ENCODE results near the gene KCNE4.

Gene KCNE4

DNA sequence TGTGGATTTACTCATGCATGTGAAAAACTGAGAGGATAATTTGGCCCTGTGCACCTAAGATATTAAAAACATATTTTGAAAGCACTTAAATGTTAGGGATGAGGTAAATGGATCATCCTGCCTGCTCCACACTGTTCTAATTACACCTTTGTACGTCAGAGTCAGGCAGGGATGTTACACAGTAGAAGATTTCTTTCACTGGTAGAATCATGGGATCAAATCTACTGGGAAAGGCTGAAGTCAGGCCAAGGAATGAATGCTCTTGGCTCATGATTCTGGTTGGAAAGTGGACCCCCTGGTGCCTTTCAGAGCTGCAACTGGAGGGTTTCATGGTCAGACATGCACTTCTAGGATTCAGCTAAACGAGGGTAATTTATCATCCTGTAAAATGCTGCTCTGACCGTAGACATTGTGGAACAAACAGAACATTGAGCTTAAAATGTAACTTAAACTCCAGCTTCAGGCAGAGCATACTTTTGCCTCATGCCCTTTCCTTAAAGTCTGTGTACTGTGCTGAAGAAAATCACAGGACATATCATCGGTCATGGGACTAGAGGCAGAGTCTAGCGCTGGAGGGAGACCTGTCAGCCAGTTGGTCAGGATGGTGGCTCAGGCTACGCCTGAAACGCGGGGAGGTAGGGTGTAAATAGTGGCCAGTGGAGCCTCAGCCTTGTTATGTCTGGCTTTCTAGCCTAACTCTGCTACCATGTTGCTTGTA, 4.9 kb downstream of the KCNE4 start:
- no peaks in the 10 kb centered on the region for H3K36me3 Mint-ChIP-seq (ENCODE audit: low read depth)
- no peaks in the 10 kb centered on the region for H3K9me3 Mint-ChIP-seq
- no peak overlapping the region for H3K27ac Mint-ChIP-seq

DNA sequence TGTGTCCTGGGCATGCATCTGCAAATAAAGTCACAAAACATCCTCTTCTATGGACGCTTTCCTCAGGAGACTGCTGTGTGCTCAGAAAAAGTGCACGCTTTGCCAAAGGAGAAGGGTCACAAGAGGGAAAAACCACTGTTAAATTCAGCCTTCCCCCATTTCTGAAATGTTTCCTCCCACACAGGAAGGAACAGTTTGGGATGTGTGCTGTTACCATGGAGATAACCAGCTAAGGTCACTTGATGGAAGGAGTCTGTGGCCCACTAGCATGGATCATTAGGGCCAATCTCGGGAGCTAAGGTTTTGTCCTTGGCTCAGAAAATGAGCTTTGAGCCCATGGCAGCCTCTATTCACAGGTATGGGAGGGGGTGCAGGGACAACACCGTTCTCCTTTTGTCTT, 5.6 kb downstream of the KCNE4 start:
- peaks cover 7% of the 10 kb centered on the region for H3K4me1 Mint-ChIP-seq (ENCODE audit: low read depth)
- no peaks in the 10 kb centered on the region for H3K9me3 Mint-ChIP-seq
- intact Hi-C loops (cut with micrococcal nuclease) = no loop called here
- H3K27me3 Mint-ChIP-seq = peaks cover 5% of the 10 kb centered on the region
- no peak overlapping the region for H3K4me3 Mint-ChIP-seq
- no peaks in the 10 kb centered on the region for H3K36me3 Mint-ChIP-seq (ENCODE audit: low read depth)
- no peak overlapping the region for H3K27ac Mint-ChIP-seq

More for the DNA sequence above, 4.9 kb downstream of the KCNE4 start:
- intact Hi-C loops (cut with micrococcal nuclease) = no loop called here
- peaks cover 7% of the 10 kb centered on the region for H3K4me1 Mint-ChIP-seq (ENCODE audit: low read depth)
- peaks cover 8% of the 10 kb centered on the region for H3K27me3 Mint-ChIP-seq
- no peak overlapping the region for H3K4me3 Mint-ChIP-seq

DNA sequence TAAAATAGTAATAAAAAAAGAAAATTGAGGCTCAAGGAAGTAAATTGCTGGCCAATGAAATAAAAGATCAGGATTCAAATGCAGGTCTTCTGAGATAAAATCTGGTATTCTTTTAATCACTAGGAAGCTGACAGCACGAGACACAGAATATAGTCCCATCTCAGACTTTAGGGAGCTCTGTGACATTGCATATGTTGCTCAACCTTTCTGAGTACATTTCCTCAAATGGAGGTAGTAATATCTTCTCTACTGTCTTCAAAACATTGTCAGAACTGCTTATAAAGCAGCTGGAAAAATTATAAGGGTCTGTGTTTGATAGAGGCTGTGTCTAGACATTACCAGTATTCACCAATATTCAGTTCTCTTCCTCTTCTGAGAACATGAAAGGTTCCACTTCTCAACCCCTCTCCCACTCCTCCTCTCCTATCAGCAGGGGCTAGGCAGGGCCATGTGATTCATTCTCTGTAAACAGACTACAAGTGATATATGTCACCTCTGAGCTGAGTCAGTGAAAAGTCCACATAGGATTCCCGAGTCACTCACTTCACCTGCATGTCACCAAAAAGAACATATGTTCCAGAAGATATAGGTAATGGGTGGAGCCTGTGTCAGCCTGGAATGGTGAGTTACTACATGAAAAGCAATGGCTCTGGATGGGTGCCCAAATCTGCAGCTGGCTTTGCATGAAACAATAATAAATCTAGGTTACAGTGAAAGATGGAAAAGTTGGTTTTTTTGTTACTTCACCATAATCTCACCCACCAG, 7.1 kb downstream of the KCNE4 start:
- Mint-ChIP-seq H3K27ac (no peak overlapping the region), H3K4me1 (ENCODE audit: low read depth) (peaks cover 5% of the 10 kb centered on the region), H3K27me3 (peaks cover 11% of the 10 kb centered on the region), H3K9me3 (no peaks in the 10 kb centered on the region), H3K4me3 (no peak overlapping the region), H3K36me3 (ENCODE audit: low read depth) (no peaks in the 10 kb centered on the region)
- intact Hi-C loops (cut with micrococcal nuclease) = no loop called here

DNA sequence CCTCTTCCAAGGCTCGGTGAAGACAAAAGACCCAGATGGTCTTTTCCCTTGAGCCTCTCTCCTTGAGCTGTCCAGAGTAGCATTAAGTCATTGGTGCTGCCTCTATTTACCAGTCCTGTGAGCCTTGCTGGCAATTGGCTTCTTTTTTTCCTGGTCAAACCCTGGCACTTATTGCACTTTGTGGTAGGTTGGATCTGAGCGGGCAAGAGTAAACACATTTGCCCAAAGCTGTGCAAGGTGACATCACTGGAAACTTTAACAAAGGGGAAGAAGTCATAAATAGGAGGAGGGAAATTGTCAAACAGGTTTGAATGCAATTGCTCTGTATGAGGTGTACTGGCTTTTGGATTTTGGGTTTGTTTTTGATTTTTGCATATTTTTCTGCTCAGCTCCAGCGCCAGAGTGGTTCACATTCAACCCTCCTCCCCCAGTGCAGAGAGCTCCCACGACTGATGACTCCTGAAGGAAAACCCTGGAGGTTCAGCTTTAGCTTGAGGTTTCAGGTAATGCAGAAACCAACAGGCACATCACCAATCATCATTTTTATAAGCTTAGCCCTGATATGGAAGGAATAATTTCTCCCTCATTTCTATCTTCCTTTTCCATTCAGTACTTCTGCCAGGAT, 8.3 kb downstream of the KCNE4 start:
- Mint-ChIP-seq H3K27ac (no peak overlapping the region), H3K9me3 (no peaks in the 10 kb centered on the region), H3K27me3 (peaks cover 14% of the 10 kb centered on the region), H3K4me1 (ENCODE audit: low read depth) (no peaks in the 10 kb centered on the region), H3K36me3 (ENCODE audit: low read depth) (no peaks in the 10 kb centered on the region), H3K4me3 (no peak overlapping the region)
- intact Hi-C loops (cut with micrococcal nuclease) = no loop called here

DNA sequence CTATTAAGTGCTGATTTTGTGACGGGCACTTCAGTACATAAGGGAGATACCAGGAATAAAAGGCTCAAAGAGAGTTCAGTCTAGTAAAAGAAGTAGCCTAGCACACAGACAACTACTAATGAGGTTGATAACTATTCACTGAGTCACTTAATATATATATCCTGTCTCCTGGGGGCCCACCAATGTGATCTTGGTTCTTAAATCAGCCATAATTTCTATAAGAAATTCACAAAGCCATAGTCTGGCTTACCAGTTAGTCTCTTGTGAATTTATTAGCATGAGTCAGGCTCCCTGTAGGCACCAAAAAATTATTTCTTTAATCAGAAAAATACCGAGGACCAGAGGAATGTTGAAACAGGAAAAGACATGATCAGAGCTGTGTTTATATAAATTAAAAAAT, 10.4 kb downstream of the KCNE4 start:
- H3K4me1 Mint-ChIP-seq (ENCODE audit: low read depth) = no peaks in the 10 kb centered on the region
- intact Hi-C loops (cut with micrococcal nuclease) = no loop called here
- H3K4me3 Mint-ChIP-seq = no peak overlapping the region
- peaks cover 14% of the 10 kb centered on the region for H3K27me3 Mint-ChIP-seq
- no peaks in the 10 kb centered on the region for H3K36me3 Mint-ChIP-seq (ENCODE audit: low read depth)
- no peaks in the 10 kb centered on the region for H3K9me3 Mint-ChIP-seq
- H3K27ac Mint-ChIP-seq = no peak overlapping the region

DNA sequence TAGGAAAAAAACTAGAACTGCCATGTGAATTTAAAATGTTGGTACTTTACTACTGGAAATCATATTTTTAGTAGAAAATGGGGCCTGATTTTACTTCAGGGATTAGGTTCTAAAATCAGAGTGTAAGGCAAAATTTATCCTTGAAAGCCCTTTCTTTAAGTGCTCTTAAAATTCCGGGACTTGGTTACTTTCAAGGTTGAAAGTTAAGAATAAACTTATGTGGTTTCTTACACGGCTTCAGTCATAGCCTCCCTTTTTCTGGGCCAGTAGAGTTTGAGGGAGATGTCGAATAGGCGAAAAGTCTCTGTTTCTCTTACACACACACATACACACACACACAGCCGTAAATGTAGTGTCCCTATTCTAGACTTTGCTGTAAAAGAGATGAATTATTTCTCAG, 13.1 kb downstream of the KCNE4 start:
- no peak overlapping the region for H3K27ac Mint-ChIP-seq
- intact Hi-C loops (cut with micrococcal nuclease) = no loop called here
- peaks cover 14% of the 10 kb centered on the region for H3K27me3 Mint-ChIP-seq
- H3K9me3 Mint-ChIP-seq = no peaks in the 10 kb centered on the region
- H3K4me3 Mint-ChIP-seq = no peak overlapping the region
- no peaks in the 10 kb centered on the region for H3K4me1 Mint-ChIP-seq (ENCODE audit: low read depth)
- no peaks in the 10 kb centered on the region for H3K36me3 Mint-ChIP-seq (ENCODE audit: low read depth)

DNA sequence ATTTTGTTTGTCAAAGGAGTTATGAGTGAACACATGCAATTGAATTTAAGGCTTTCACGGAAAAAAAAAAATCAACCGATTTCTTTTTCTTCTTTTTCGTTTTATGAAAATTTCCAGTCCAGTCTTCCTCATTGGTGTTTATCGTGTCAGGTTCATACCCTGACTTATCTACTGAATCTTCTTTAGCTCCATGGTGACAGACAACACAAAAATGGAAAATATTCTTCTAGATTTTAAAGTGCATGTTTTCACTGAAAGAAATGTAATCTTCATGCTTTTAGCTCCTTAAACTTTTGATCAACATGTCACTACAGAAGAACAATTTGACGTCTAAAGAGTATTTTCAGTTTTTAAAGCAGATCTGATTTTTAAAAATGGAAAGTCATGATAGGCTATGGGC, 14.7 kb downstream of the KCNE4 start:
- H3K4me1 Mint-ChIP-seq (ENCODE audit: low read depth) = no peaks in the 10 kb centered on the region
- H3K27me3 Mint-ChIP-seq = peaks cover 12% of the 10 kb centered on the region
- H3K9me3 Mint-ChIP-seq = no peaks in the 10 kb centered on the region
- no peak overlapping the region for H3K4me3 Mint-ChIP-seq
- intact Hi-C loops (cut with micrococcal nuclease) = no loop called here
- H3K36me3 Mint-ChIP-seq (ENCODE audit: low read depth) = no peaks in the 10 kb centered on the region
- no peak overlapping the region for H3K27ac Mint-ChIP-seq

DNA sequence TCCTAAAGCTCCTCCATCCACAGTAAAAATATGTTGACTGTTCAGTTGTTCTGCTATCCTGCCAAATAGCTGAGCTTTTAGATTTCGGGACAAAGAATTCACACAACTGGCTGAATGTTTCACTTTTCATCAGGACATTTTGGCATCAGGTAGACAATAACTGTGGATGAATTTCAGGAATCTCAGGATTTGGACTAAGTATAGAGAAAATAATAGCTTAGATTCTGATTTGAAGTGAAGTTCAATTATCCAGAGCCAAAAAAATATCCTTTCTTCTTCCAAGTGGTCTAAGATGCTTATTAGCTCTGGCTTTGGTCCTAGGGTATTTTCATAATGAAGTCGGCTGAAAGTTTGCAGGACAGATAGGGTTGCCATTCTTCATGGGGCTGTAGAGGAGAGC, 16.1 kb downstream of the KCNE4 start:
- intact Hi-C loops (cut with micrococcal nuclease) = no loop called here
- H3K9me3 Mint-ChIP-seq = no peaks in the 10 kb centered on the region
- H3K4me3 Mint-ChIP-seq = no peak overlapping the region
- no peak overlapping the region for H3K27ac Mint-ChIP-seq
- H3K4me1 Mint-ChIP-seq (ENCODE audit: low read depth) = no peaks in the 10 kb centered on the region
- peaks cover 11% of the 10 kb centered on the region for H3K27me3 Mint-ChIP-seq
- no peaks in the 10 kb centered on the region for H3K36me3 Mint-ChIP-seq (ENCODE audit: low read depth)

DNA sequence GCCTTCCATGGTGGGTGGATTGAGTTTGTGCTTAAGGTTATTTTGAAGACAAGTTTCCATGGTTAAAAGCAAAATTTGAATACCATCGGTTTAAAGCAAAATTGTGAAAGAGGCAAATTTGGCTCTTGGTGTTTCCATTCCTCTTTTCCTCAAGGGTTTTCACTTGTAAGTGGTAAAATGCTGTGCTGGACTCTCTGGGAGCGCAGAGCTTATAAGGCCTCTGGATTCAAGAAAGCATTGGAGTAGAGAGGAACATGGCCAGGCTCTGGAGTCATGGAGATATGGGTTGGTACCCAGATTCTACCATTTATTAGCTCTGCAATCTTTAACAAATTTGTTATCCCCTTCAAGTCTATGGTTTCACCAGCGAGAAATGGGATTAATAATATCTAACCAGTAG, 17.5 kb downstream of the KCNE4 start:
- intact Hi-C loops (cut with micrococcal nuclease) = no loop called here
- Mint-ChIP-seq H3K9me3 (no peaks in the 10 kb centered on the region), H3K4me1 (ENCODE audit: low read depth) (no peaks in the 10 kb centered on the region), H3K27ac (no peak overlapping the region), H3K36me3 (ENCODE audit: low read depth) (no peaks in the 10 kb centered on the region), H3K4me3 (no peak overlapping the region), H3K27me3 (peaks cover 5% of the 10 kb centered on the region)

DNA sequence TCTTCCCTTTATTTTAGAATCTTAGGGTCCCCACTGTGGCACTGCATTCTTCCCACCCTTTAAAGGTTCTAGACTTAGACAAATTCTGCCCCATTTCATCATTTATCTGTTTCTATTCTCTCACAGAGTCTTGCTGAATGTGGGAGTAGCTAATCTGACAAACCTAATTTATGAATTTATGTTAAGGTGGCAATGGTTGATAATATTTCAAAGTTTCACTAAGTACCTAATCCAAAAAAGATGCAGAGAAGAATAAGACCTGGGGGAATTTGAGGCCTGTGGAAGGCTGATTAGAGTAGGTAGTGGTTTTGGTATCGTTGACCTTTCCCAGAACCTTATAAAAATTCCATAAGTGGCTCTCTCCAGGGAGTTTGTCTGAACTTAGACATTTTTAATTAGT, 18.0 kb downstream of the KCNE4 start:
- Mint-ChIP-seq H3K36me3 (ENCODE audit: low read depth) (no peaks in the 10 kb centered on the region), H3K4me3 (no peak overlapping the region), H3K27me3 (peaks cover 5% of the 10 kb centered on the region), H3K4me1 (ENCODE audit: low read depth) (no peaks in the 10 kb centered on the region), H3K9me3 (no peaks in the 10 kb centered on the region), H3K27ac (no peak overlapping the region)
- intact Hi-C loops (cut with micrococcal nuclease) = no loop called here

DNA sequence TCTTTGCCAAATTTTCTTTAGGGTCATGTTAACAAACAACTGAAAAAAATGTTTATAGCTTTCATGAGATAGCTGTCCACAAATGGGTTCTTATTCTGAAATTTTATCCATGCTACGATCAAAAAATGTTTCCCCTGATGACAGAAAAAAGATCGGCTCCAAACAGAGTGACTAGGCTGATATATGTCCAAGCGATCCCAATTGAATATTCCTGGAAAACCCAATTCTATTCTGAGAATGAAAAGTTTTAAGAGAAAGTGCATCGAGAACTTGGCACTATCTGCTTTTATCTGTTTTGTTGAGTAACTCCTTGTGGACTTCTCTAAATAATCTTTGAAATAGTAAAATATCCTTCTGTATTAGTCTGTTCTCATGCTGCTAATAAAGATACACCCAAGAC, 19.1 kb downstream of the KCNE4 start:
- Mint-ChIP-seq H3K4me3 (no peak overlapping the region), H3K27ac (no peak overlapping the region), H3K9me3 (no peaks in the 10 kb centered on the region), H3K36me3 (ENCODE audit: low read depth) (no peaks in the 10 kb centered on the region), H3K4me1 (ENCODE audit: low read depth) (no peaks in the 10 kb centered on the region), H3K27me3 (peaks cover 3% of the 10 kb centered on the region)
- intact Hi-C loops (cut with micrococcal nuclease) = no loop called here

DNA sequence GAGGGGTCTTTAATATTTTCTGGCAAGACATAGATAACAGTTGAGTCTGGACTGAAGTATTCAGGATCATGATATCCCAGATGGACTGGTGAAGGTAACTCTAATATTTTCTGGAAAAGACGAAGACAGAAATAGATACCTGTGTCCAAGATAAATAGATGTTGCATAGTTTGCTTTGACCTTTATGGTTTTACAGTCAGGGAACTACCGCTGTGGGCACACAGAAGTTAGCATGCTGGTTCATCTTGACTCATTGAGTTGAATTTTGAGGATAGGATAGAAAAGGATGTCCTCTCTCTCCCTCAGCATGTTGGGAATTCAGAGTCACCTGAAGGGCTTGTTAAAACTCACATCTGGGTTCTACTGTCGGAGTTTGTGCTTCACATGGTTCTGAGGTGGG, 20.8 kb downstream of the KCNE4 start:
- Mint-ChIP-seq H3K27me3 (peaks cover 3% of the 10 kb centered on the region), H3K4me3 (no peak overlapping the region), H3K9me3 (no peaks in the 10 kb centered on the region), H3K36me3 (ENCODE audit: low read depth) (no peaks in the 10 kb centered on the region), H3K4me1 (ENCODE audit: low read depth) (no peaks in the 10 kb centered on the region), H3K27ac (no peak overlapping the region)
- intact Hi-C loops (cut with micrococcal nuclease) = no loop called here

DNA sequence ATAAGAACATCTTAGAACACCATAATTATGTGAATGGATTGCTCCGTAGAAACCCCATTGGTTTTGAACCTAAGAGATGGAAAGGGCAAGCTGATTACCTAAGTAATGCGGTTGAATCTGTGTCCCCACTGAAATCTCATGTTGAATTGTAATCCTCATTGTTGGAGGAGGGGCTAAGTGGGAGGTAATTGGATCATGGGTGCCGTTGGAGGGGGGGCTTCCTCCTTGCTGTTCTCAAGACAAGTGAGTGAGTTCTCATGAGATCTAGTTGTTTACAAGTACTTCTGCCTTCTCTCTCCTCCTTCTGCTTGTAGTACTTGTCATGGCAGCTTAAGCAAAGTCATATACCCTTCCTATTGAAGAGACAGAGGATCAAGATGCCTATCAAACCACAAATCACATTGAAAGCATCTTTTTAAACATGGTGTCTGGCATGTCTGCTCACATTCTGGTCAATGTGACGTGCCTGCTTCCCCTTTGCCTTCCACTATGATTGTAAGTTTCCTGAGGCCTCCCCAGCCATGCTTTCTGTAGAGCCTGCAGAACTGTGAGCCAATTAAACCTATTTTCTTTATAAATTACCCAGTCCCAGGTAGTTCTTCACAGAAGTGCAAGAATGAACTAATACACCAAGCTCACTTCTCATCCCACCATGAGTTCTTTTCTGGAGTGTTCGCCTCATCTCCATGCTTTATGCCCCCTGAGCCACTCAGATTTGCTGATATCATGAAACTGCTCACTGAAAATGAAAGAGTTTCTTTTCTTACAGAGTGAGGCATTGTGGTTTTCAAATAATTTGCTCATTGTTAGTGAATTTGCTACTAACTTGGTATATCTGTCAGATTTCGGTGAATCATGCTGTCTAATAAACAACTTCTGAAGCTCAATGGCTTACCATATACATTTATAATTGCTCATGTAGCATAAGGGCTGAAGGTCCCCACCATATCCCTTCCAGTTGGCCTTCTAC, 23.6 kb downstream of the KCNE4 start:
- Mint-ChIP-seq H3K27me3 (peaks cover 3% of the 10 kb centered on the region), H3K36me3 (ENCODE audit: low read depth) (no peaks in the 10 kb centered on the region), H3K27ac (no peak overlapping the region), H3K4me1 (ENCODE audit: low read depth) (no peaks in the 10 kb centered on the region), H3K4me3 (no peak overlapping the region), H3K9me3 (no peaks in the 10 kb centered on the region)
- intact Hi-C loops (cut with micrococcal nuclease) = no loop called here

DNA sequence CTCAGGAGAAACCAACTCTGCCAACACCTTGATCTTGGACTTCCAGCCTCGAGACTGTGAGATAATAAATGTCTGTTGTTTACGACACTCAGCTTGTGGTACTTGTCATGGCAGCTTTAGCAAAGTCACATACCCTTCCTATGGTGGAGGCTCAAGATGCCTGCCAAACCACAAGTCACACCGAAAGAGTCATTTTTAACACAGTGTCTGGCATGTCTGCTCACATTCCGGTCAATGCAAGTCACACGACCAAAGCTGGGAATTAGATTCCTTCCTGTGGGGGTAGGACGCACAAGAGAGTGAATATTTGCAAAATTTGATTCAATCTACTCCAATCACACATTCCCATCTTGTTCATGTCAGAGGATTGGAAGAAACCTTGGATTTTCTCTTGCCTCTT, 24.6 kb downstream of the KCNE4 start:
- H3K27ac Mint-ChIP-seq = no peak overlapping the region
- H3K4me1 Mint-ChIP-seq (ENCODE audit: low read depth) = no peaks in the 10 kb centered on the region
- H3K4me3 Mint-ChIP-seq = no peak overlapping the region
- intact Hi-C loops (cut with micrococcal nuclease) = no loop called here
- H3K9me3 Mint-ChIP-seq = no peaks in the 10 kb centered on the region
- H3K36me3 Mint-ChIP-seq (ENCODE audit: low read depth) = no peaks in the 10 kb centered on the region
- H3K27me3 Mint-ChIP-seq = peaks cover 3% of the 10 kb centered on the region

Data from dendritic cell treated with granulocyte-macrophage colony-stimulating factor and Interleukin-4, amounts not matched to agents 40 ng/mL and 50 ng/mL, for 4 days (primary cell).